Hypothalamus (tissue), 51 donors: Measurements from ENCODE around the gene SGCB.
"Not testable (repeated sequence)": the region's sequence is repeated elsewhere in the genome, so short reads cannot be mapped to it uniquely, and the experiment has no call there.

Source experiments
- DNase-seq, 51 donors: peaks; one replicate each; lab custom pipeline; 2025; lab: John Stamatoyannopoulos, UW

Gene SGCB

GRCh38 chr4:52038103-52038912 lies at the start of gene SGCB:
Gene SGCB (minus strand): TSS chr4:52038299. CDS start chr4:52038259, 40 bp downstream.
- peak; percentile 17 to 87 (median 70) for DNase-seq

GRCh38 chr4:52086425-52086824 lies 48.3 kb upstream of the SGCB start:
- not testable (repeated sequence) for DNase-seq

- DNase-seq = no peak
These were observed 43.1 kb upstream of the SGCB start for GRCh38 chr4:52081216-52081615.

GRCh38 chr4:52079659-52080058 lies 41.6 kb upstream of the SGCB start:
- no peak for DNase-seq

- peak in 21 of 51 donors; percentile 0 to 30 (median 5) for DNase-seq
These were observed 38.6 kb upstream of the SGCB start for GRCh38 chr4:52076731-52077130.

- no peak for DNase-seq
These were observed 33.9 kb upstream of the SGCB start for GRCh38 chr4:52071791-52072546.

GRCh38 chr4:52069571-52069970 lies 31.5 kb upstream of the SGCB start:
- DNase-seq = no peak

GRCh38 chr4:52059372-52059771 lies 21.3 kb upstream of the SGCB start:
- DNase-seq = peak in 1 of 51 donors; percentile 8

GRCh38 chr4:52058275-52058674 lies 20.2 kb upstream of the SGCB start:
- DNase-seq = no peak

- DNase-seq = no peak
These were observed 19.1 kb upstream of the SGCB start for GRCh38 chr4:52057196-52057595.

- no peak for DNase-seq
These were observed 16.2 kb upstream of the SGCB start for GRCh38 chr4:52054254-52054653.

- peak in 1 of 51 donors; percentile 1 for DNase-seq
These were observed 14.3 kb upstream of the SGCB start for GRCh38 chr4:52052475-52052780.

- peak in 34 of 51 donors; percentile 4 to 62 (median 24) for DNase-seq
These were observed 13.7 kb upstream of the SGCB start for GRCh38 chr4:52051615-52052474.

GRCh38 chr4:52051213-52051614 lies 13.1 kb upstream of the SGCB start, which contains the start of gene SPATA18:
Gene SPATA18 (plus strand): TSS chr4:52051304. CDS start chr4:52051705, 401 bp downstream.
- peak in 6 of 51 donors; percentile 1 to 32 (median 6) for DNase-seq

GRCh38 chr4:52049266-52049665 lies 11.2 kb upstream of the SGCB start:
- DNase-seq = no peak

- DNase-seq = no peak
These were observed 6.9 kb upstream of the SGCB start for GRCh38 chr4:52045028-52045427.

- DNase-seq = peak in 43 of 51 donors; percentile 18 to 82 (median 56)
These were observed 403 bp downstream of the SGCB start for GRCh38 chr4:52037689-52038102.

- no peak for DNase-seq
These were observed 1.1 kb downstream of the SGCB start for GRCh38 chr4:52036886-52037530.

- DNase-seq = no peak
These were observed 2.9 kb downstream of the SGCB start for GRCh38 chr4:52035190-52035589.

- no peak for DNase-seq
These were observed 6.1 kb downstream of the SGCB start for GRCh38 chr4:52032005-52032404.
